HG03378 (cell line): ENCODE results near the gene WDFY3.
"Not testable (repeated sequence)": the region's sequence is repeated elsewhere in the genome, so short reads cannot be mapped to it uniquely, and the experiment has no call there.

ENCODE experiments used
- ATAC-seq: cut with Tn5 transposase; IDR thresholded peaks from one replicate; pipeline ENCODE4 v1.9.1; 2021; ENCODE audit warnings: mild to moderate bottlenecking, moderate library complexity; ENCODE audit not compliant: unreplicated experiment

WDFY3 gene

GRCh38 chr4:84726356-84726755 lies 240.1 kb downstream of the WDFY3 start:
- no peak for ATAC-seq

GRCh38 chr4:84722720-84723119 lies 243.8 kb downstream of the WDFY3 start:
- no peak for ATAC-seq

GRCh38 chr4:84719115-84719514 lies 247.4 kb downstream of the WDFY3 start:
- no peak for ATAC-seq

GRCh38 chr4:84718699-84719098 lies 247.8 kb downstream of the WDFY3 start:
- no peak for ATAC-seq

GRCh38 chr4:84710548-84710947 lies 255.9 kb downstream of the WDFY3 start:
- no peak for ATAC-seq

GRCh38 chr4:84708406-84709135 lies 257.9 kb downstream of the WDFY3 start:
- ATAC-seq, result no peak

GRCh38 chr4:84706286-84706685 lies 260.2 kb downstream of the WDFY3 start:
- ATAC-seq, result no peak

- no peak for ATAC-seq
Measured at GRCh38 chr4:84699001-84699671, 267.4 kb downstream of the WDFY3 start.

GRCh38 chr4:84697615-84698201 lies 268.8 kb downstream of the WDFY3 start:
- no peak for ATAC-seq

- no peak for ATAC-seq
Measured at GRCh38 chr4:84697159-84697558, 269.3 kb downstream of the WDFY3 start.

- ATAC-seq, result no peak
Measured at GRCh38 chr4:84691800-84692199, 274.7 kb downstream of the WDFY3 start.

- no peak for ATAC-seq
Measured at GRCh38 chr4:84691170-84691691, 275.3 kb downstream of the WDFY3 start.

GRCh38 chr4:84690481-84690880 lies 276.0 kb downstream of the WDFY3 start:
- no peak for ATAC-seq

GRCh38 chr4:84689197-84689596 lies 277.3 kb downstream of the WDFY3 start:
- ATAC-seq, result no peak

- no peak for ATAC-seq
Measured at GRCh38 chr4:84688605-84689004, 277.9 kb downstream of the WDFY3 start.

- ATAC-seq, result no peak
Measured at GRCh38 chr4:84685105-84685504, 281.4 kb downstream of the WDFY3 start.

GRCh38 chr4:84684361-84684760 lies 282.1 kb downstream of the WDFY3 start:
- no peak for ATAC-seq

- ATAC-seq, result no peak
Measured at GRCh38 chr4:84683064-84683850, 283.2 kb downstream of the WDFY3 start.

- ATAC-seq, result not testable (repeated sequence)
Measured at GRCh38 chr4:84682661-84683060, 283.8 kb downstream of the WDFY3 start.

GRCh38 chr4:84681486-84682274 lies 284.8 kb downstream of the WDFY3 start:
- ATAC-seq, result no peak
